HepG2 (cell line): ENCODE measurements around the gene NXT1.

ENCODE experiments used
- CREM ChIP-seq, 2 experiments: sonication (generic) in 1 of 2; formaldehyde crosslinking in 1 of 2; IDR thresholded peaks; 2 replicates each; pipeline versions ENCODE4 v1.4.0 to v1.6.1; 2016 to 2020; ENCODE audit warnings: antibody characterized with exemption in 1 of 2, mild to moderate bottlenecking in 1 of 2, missing genetic modification reagents in 1 of 2
- FOXC1 ChIP-seq: sonication (generic); formaldehyde crosslinking; IDR thresholded peaks from 2 replicates; pipeline ENCODE4 v1.8.0; 2022; ENCODE audit warnings: mild to moderate bottlenecking, missing genetic modification reagents, borderline replicate concordance
- SNAPC5 ChIP-seq: sonication (generic); formaldehyde crosslinking; IDR thresholded peaks from 2 replicates; pipeline ENCODE4 v1.8.1; 2023; ENCODE audit warnings: mild to moderate bottlenecking, missing genetic modification reagents, borderline replicate concordance
- TF ChIP-seq, protein P1 (sequence below): sonication (generic); formaldehyde crosslinking; IDR thresholded peaks from 2 replicates; pipeline ENCODE4 v1.5.0; 2020; ENCODE audit warnings: mild to moderate bottlenecking, missing genetic modification reagents, moderate library complexity
- TF ChIP-seq, protein P2 (sequence below): sonication (generic); formaldehyde crosslinking; IDR thresholded peaks from 2 replicates; pipeline ENCODE4 v1.9.0; 2022; ENCODE audit warnings: missing genetic modification reagents, mild to moderate bottlenecking, borderline replicate concordance

- TF ChIP-seq, protein P1, sequence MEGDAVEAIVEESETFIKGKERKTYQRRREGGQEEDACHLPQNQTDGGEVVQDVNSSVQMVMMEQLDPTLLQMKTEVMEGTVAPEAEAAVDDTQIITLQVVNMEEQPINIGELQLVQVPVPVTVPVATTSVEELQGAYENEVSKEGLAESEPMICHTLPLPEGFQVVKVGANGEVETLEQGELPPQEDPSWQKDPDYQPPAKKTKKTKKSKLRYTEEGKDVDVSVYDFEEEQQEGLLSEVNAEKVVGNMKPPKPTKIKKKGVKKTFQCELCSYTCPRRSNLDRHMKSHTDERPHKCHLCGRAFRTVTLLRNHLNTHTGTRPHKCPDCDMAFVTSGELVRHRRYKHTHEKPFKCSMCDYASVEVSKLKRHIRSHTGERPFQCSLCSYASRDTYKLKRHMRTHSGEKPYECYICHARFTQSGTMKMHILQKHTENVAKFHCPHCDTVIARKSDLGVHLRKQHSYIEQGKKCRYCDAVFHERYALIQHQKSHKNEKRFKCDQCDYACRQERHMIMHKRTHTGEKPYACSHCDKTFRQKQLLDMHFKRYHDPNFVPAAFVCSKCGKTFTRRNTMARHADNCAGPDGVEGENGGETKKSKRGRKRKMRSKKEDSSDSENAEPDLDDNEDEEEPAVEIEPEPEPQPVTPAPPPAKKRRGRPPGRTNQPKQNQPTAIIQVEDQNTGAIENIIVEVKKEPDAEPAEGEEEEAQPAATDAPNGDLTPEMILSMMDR = no peak
- TF ChIP-seq, protein P2, sequence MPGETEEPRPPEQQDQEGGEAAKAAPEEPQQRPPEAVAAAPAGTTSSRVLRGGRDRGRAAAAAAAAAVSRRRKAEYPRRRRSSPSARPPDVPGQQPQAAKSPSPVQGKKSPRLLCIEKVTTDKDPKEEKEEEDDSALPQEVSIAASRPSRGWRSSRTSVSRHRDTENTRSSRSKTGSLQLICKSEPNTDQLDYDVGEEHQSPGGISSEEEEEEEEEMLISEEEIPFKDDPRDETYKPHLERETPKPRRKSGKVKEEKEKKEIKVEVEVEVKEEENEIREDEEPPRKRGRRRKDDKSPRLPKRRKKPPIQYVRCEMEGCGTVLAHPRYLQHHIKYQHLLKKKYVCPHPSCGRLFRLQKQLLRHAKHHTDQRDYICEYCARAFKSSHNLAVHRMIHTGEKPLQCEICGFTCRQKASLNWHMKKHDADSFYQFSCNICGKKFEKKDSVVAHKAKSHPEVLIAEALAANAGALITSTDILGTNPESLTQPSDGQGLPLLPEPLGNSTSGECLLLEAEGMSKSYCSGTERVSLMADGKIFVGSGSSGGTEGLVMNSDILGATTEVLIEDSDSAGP (CRISPR knock-in tag) = peak; percentile 37; the same call in 1 of the 2 replicates
- TF ChIP-seq SNAPC5 (CRISPR knock-in tag) (no peak), FOXC1 (CRISPR knock-in tag) (no peak), CREM (IDR thresholded peaks at IDR 0.05) (no peak), CREM (CRISPR knock-in tag; IDR thresholded peaks at IDR 0.05) (no peak)
These were observed 15.0 kb downstream of the NXT1 start for GRCh38 chr20:23365390-23366165.
